UCSD-AML1 (cell line): Measurements from ENCODE around the gene CCDC28A.
"Not testable (repeated sequence)": the region's sequence is repeated elsewhere in the genome, so short reads cannot be mapped to it uniquely, and the experiment has no call there.

Experiments
- DNase-seq: peaks from one replicate; lab custom pipeline; 2025; ENCODE audit not compliant: unreplicated experiment; lab: John Stamatoyannopoulos, UW

The CCDC28A gene

GRCh38 chr6:138773177-138774091, at the start of gene CCDC28A:
Gene CCDC28A, plus strand, starts transcription at chr6:138773769. Its CDS starts 2,352 bp downstream, at chr6:138776121.
- peak; percentile 93 for DNase-seq

DNA sequence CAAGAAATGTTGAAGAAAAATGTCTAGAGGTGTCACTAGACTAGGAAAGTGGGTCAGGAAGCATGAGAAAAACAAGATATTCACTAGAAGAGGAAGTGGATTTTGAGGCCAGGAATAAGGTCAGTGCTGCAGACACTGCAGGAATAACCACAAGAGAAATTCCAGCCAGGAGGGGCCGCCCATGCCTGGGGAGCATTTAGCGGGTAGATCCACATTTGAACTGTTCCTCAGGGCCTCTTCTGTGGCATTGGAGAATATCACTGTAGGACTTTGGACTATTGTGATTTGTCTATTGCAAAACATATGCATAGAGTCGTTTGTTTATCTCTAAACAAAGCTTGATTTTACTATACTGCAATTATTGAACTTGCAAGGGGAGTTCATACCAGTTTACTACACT, 49.6 kb upstream of the CCDC28A start:
- DNase-seq, result peak; percentile 64

GRCh38 chr6:138726066-138726756, 47.4 kb upstream of the CCDC28A start:
- DNase-seq, result no peak

DNA sequence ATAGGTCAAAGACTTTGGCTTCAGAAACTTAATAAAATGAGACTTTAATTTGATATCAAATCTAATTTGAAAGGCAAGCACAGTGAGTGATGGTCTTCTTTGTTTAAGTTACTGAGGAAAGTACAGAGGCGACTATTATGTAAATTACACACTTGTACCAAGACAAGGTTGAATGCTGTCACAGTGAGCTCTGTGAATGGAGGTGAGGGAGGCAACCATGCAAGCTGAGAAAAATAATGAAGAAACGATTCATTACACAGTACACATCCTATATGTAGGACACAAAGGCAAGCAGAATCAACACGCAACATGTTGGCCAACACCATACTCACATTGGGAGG, 46.8 kb upstream of the CCDC28A start:
- no peak for DNase-seq

DNA sequence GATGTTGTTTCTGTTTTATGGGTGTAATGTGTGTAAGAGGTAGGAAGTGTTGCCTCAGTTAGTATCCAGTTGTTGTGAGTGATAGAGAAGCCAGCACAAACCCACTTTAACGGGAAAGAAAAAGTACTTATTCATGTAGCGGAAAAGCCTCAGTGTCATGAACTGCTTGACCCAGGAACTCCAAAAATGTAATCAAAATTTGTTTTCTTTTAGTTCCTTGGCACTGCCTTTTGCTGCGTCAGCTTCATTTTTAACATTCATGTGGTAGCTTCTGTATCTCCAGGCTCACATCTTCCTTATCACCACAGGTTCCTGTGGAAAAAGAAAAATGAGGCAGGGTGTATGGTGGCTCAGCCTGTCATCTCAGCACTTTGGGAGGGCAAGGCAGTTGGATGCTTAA, 46.4 kb upstream of the CCDC28A start:
- no peak for DNase-seq

- DNase-seq, result no peak
Measured at GRCh38 chr6:138728662-138729061, 44.9 kb upstream of the CCDC28A start.

GRCh38 chr6:138730037-138730436, 43.5 kb upstream of the CCDC28A start:
- DNase-seq, result not testable (repeated sequence)

DNA sequence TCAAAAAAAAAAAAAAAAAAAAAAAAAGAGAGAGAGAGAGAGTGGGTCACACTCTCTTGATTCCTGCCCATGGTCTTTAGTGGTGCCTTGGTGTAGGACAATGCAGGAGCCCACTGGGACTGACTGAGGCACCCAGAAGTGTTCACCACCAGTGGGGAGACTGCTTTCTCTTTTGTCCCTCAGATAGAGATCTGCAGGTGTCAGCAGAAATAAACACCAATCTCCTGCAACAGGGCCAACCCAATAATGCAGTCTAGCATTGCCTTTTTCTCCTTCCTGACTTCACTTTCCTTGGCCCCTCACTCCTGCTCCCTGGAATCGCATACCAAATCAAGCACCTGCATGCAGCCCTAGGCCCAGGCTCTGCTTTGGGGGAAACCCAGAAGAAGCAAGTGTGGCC, 39.0 kb upstream of the CCDC28A start:
- DNase-seq, result no peak

DNA sequence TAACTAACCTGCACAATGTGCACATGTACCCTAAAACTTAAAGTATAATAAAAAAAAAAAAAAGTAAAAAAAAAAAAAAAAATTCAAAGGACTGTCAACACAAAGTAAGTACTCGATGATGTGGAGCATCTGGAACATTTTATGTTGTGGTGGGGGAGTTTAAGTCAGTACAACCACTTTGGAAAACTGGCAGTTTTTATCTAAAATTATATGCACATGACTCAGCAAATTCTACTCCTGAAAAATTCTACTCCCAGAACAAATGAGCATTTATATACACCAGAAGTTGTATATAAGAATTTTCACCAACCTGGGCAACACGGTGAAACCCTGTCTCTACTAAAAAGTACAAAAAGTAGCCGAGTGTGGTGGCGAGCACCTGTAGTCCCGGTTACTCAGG, 36.9 kb upstream of the CCDC28A start:
- DNase-seq, result no peak

DNA sequence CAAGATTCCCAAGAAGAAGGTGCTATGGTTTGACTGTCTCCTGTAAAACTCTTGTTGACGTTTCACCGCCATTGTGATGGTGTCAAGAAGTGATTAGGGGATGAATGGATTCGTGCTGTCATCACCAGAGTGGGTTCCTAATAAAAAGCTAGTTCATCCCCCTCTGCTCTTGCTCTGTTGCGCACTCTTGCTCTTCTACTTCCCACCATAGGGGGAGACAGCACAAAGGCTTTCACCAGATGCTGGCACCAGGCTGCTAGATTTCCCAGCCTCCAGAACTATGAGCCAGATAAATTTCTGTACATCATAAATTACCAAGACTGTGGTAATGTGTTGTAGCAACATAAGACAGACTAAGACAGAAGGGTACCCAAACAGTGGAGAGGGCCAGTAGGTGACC, 21.6 kb upstream of the CCDC28A start:
- DNase-seq, result no peak

- DNase-seq, result no peak
Measured at GRCh38 chr6:138757136-138757535, 16.4 kb upstream of the CCDC28A start.

GRCh38 chr6:138765896-138766655, 7.5 kb upstream of the CCDC28A start:
- no peak for DNase-seq

GRCh38 chr6:138769102-138769676, 4.4 kb upstream of the CCDC28A start:
- peak; percentile 40 for DNase-seq

- no peak for DNase-seq
Measured at GRCh38 chr6:138772596-138773176, 883 bp upstream of the CCDC28A start.

GRCh38 chr6:138774370-138774769, 801 bp downstream of the CCDC28A start:
- no peak for DNase-seq

DNA sequence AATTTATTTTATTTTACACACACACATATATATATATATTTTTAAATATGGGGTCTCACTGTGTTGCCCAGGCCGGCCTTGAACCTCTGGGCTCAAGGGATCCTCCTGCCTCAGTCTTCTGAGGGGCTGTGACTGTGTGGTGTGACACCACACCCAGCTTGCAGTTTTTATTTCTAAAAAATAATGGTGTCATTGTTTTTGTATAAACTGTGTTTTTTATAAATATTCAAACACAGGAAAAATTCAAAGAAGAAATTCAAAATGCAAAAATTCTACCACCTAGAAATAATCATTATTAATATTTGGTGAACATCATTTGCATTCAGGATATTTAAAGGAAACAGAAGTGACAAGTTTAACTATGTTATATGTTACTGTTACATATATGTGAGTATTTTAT, 3.1 kb downstream of the CCDC28A start:
- no peak for DNase-seq

GRCh38 chr6:138778331-138778730, 4.8 kb downstream of the CCDC28A start:
- DNase-seq, result no peak

DNA sequence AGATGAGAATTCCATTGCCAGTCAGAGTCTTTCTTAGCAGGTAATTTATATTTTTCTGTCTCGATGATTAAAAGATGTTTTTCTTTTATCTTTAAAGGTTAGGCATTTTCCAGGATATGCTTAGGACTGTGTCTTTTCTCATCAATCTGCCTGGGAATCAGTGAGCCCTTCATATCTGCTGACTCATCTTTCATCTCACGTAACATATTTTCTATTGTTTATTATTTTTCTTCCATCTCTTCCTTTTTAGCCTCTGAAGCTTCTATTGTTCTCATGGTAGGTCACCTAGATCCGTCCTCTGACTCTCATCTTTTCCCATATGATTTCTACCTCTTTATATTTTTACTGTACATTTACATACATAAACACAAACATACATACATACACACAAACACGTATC, 8.7 kb downstream of the CCDC28A start:
- no peak for DNase-seq

GRCh38 chr6:138785079-138785478, 11.5 kb downstream of the CCDC28A start:
- no peak for DNase-seq

DNA sequence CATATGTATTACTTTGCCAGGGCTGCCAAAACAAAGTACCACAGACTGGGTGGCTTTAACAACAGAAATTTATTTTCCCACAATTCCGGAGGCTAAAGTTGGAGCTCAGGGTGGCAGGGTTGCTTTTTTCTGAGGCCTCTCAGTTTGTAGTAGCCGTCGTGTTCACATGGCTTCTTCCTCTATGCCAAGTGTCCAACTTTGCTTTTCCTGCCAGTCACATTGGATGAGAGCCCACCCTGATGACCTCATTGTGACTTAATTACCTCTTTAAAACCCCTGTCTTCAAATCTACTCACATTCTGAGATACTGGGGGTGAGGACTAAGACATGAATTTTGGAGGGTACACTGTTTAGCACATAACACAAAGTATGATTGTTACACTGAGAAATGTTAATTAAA, 12.4 kb downstream of the CCDC28A start:
- DNase-seq, result no peak

GRCh38 chr6:138787138-138787537, 13.6 kb downstream of the CCDC28A start:
- DNase-seq, result no peak
